ENCODE results near the gene CALN1.

Gene CALN1

GRCh38 chr7:72411419-72411818 is 719 bp downstream of the CALN1 start:
- no peak overlapping the region for H3K27ac ChIP-seq (ENCODE audit: low read length, poor library complexity, severe bottlenecking)

GRCh38 chr7:72409638-72410015 is 2.5 kb downstream of the CALN1 start:
- no peak overlapping the region for H3K18ac ChIP-seq (ENCODE audit: low read depth in 1 of 2, low read length in 2 of 2)
- no peaks in the 10 kb centered on the region for H3K4me1 ChIP-seq (ENCODE audit: control insufficient read depth, insufficient read depth, low read depth, low read length)
- H3K14ac ChIP-seq (ENCODE audit: low read length in 2 of 2) = no peak overlapping the region
- no peak overlapping the region for H3K4ac ChIP-seq (ENCODE audit: low read depth in 1 of 2, low read length in 2 of 2)
- no peak for DNase-seq
- H3K9me3 ChIP-seq (ENCODE audit: control insufficient read depth, low read length) = peaks cover 6% of the 10 kb centered on the region
- H4K8ac ChIP-seq (ENCODE audit: low read length) = no peak overlapping the region
- WGBS = 28% methylated on average over 3 of the region's 3 CpGs
- H2AK5ac ChIP-seq (ENCODE audit: low read length, severe bottlenecking) = no peak overlapping the region
- no peak overlapping the region for H2BK120ac ChIP-seq (ENCODE audit: low read depth, low read length)
- no peaks in the 10 kb centered on the region for H3K79me1 ChIP-seq (replicated peaks; ENCODE audit: low read length, poor library complexity, severe bottlenecking)
- H3K27ac ChIP-seq (ENCODE audit: low read length, poor library complexity, severe bottlenecking) = no peak overlapping the region
- no peaks in the 10 kb centered on the region for H3K27me3 ChIP-seq (ENCODE audit: control insufficient read depth in 1 of 2, insufficient read depth in 1 of 2, low read length in 2 of 2)
- no peak overlapping the region for H2BK5ac ChIP-seq (ENCODE audit: low read depth, low read length, poor library complexity, severe bottlenecking)
- H3K23ac ChIP-seq (ENCODE audit: low read length in 2 of 2) = no peak overlapping the region
- H2BK15ac ChIP-seq (ENCODE audit: low read depth, poor library complexity, severe bottlenecking) = no peak overlapping the region
- H2AFZ ChIP-seq (ENCODE audit: low read depth, low read length) = no peak overlapping the region
- H3K4me2 ChIP-seq (ENCODE audit: low read length, poor library complexity, severe bottlenecking) = no peak overlapping the region
- no peak overlapping the region for H2BK12ac ChIP-seq (ENCODE audit: low read length in 2 of 2)
- no peak overlapping the region for H4K91ac ChIP-seq (ENCODE audit: low read length)
- H3K36me3 ChIP-seq (ENCODE audit: control insufficient read depth in 1 of 2, insufficient read depth in 2 of 2, low read depth in 1 of 2, low read length in 2 of 2) = no peaks in the 10 kb centered on the region
- no peak overlapping the region for H3K9ac ChIP-seq (ENCODE audit: low read length)
- no peak overlapping the region for H3K4me3 ChIP-seq (ENCODE audit: insufficient read depth in 1 of 2, low read depth in 1 of 2, low read length in 2 of 2)

More at GRCh38 chr7:72411419-72411818, 719 bp downstream of the CALN1 start:
- 94% methylated on average over 2 of the region's 4 CpGs for WGBS
- no peak overlapping the region for H3K4me2 ChIP-seq (ENCODE audit: low read length, poor library complexity, severe bottlenecking)
- H2BK5ac ChIP-seq (ENCODE audit: low read depth, low read length, poor library complexity, severe bottlenecking) = no peak overlapping the region
- no peak overlapping the region for H2AFZ ChIP-seq (ENCODE audit: low read depth, low read length)
- H3K9me3 ChIP-seq (ENCODE audit: control insufficient read depth, low read length) = peaks cover 4% of the 10 kb centered on the region
- no peak overlapping the region for H2BK12ac ChIP-seq (ENCODE audit: low read length in 2 of 2)
- no peaks in the 10 kb centered on the region for H3K4me1 ChIP-seq (ENCODE audit: control insufficient read depth, insufficient read depth, low read depth, low read length)
- no peak overlapping the region for H3K23ac ChIP-seq (ENCODE audit: low read length in 2 of 2)
- H3K18ac ChIP-seq (ENCODE audit: low read depth in 1 of 2, low read length in 2 of 2) = no peak overlapping the region
- H4K91ac ChIP-seq (ENCODE audit: low read length) = no peak overlapping the region
- no peak overlapping the region for H2BK120ac ChIP-seq (ENCODE audit: low read depth, low read length)
- H3K27me3 ChIP-seq (ENCODE audit: control insufficient read depth in 1 of 2, insufficient read depth in 1 of 2, low read length in 2 of 2) = no peaks in the 10 kb centered on the region
- H3K36me3 ChIP-seq (ENCODE audit: control insufficient read depth in 1 of 2, insufficient read depth in 2 of 2, low read depth in 1 of 2, low read length in 2 of 2) = no peaks in the 10 kb centered on the region
- no peak overlapping the region for H3K14ac ChIP-seq (ENCODE audit: low read length in 2 of 2)
- no peak overlapping the region for H3K4ac ChIP-seq (ENCODE audit: low read depth in 1 of 2, low read length in 2 of 2)
- no peak for DNase-seq
- H2AK5ac ChIP-seq (ENCODE audit: low read length, severe bottlenecking) = no peak overlapping the region
- no peak overlapping the region for H4K8ac ChIP-seq (ENCODE audit: low read length)
- no peaks in the 10 kb centered on the region for H3K79me1 ChIP-seq (replicated peaks; ENCODE audit: low read length, poor library complexity, severe bottlenecking)
- H2BK15ac ChIP-seq (ENCODE audit: low read depth, poor library complexity, severe bottlenecking) = no peak overlapping the region
- no peak overlapping the region for H3K4me3 ChIP-seq (ENCODE audit: insufficient read depth in 1 of 2, low read depth in 1 of 2, low read length in 2 of 2)
- no peak overlapping the region for H3K9ac ChIP-seq (ENCODE audit: low read length)

DNA sequence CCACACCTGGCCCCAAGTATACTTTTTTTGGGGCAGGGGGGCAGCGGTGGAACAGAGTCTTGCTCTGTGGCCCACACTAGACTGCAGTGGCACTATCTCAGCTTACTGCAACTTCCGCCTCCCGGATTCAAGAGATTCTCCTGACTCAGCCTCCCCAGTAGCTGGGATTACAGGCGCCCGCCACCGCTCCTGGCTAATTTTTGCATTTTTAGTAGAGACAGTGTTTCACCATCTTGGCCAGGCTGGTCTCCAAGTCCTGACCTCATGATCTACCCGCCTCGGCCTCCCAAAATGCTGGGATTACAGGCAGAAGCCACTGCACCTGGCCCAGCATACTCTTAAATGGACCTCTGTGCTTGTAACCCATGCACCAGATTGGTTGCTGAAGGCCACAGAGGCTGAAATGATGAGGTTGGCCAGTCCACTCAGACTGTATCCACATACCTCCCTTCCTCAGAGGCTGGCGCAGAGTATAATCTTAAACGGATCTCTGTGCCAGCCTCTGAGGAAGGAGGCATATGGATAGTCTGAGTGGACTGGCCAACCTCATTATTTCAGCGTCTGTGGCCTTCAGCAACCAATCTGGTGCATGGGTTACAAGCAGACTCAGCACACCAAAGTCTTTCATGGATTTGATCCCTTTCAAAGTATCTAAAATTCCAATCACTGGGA is 3.0 kb downstream of the CALN1 start:
- Histone ChIP-seq H3K9me3 (ENCODE audit: control insufficient read depth, low read length) (peaks cover 11% of the 10 kb centered on the region), H3K4me2 (ENCODE audit: low read length, poor library complexity, severe bottlenecking) (no peak overlapping the region), H2BK15ac (ENCODE audit: low read depth, poor library complexity, severe bottlenecking) (no peak overlapping the region), H3K4me3 (ENCODE audit: insufficient read depth in 1 of 2, low read depth in 1 of 2, low read length in 2 of 2) (no peak overlapping the region), H2BK120ac (ENCODE audit: low read depth, low read length) (no peak overlapping the region), H3K4me1 (ENCODE audit: control insufficient read depth, insufficient read depth, low read depth, low read length) (no peaks in the 10 kb centered on the region), H4K91ac (ENCODE audit: low read length) (no peak overlapping the region), H2BK12ac (ENCODE audit: low read length in 2 of 2) (no peak overlapping the region), H3K23ac (ENCODE audit: low read length in 2 of 2) (no peak overlapping the region), H3K9ac (ENCODE audit: low read length) (no peak overlapping the region), H3K79me1 (replicated peaks; ENCODE audit: low read length, poor library complexity, severe bottlenecking) (no peaks in the 10 kb centered on the region), H3K18ac (ENCODE audit: low read depth in 1 of 2, low read length in 2 of 2) (no peak overlapping the region), H4K8ac (ENCODE audit: low read length) (no peak overlapping the region), H2BK5ac (ENCODE audit: low read depth, low read length, poor library complexity, severe bottlenecking) (no peak overlapping the region), H3K27ac (ENCODE audit: low read length, poor library complexity, severe bottlenecking) (no peak overlapping the region), H3K4ac (ENCODE audit: low read depth in 1 of 2, low read length in 2 of 2) (no peak overlapping the region), H2AK5ac (ENCODE audit: low read length, severe bottlenecking) (no peak overlapping the region), H2AFZ (ENCODE audit: low read depth, low read length) (no peak overlapping the region), H3K27me3 (ENCODE audit: control insufficient read depth in 1 of 2, insufficient read depth in 1 of 2, low read length in 2 of 2) (no peaks in the 10 kb centered on the region), H3K14ac (ENCODE audit: low read length in 2 of 2) (no peak overlapping the region), H3K36me3 (ENCODE audit: control insufficient read depth in 1 of 2, insufficient read depth in 2 of 2, low read depth in 1 of 2, low read length in 2 of 2) (no peaks in the 10 kb centered on the region)
- DNase-seq = no peak
- 90% methylated on average over 10 of the region's 11 CpGs for WGBS

DNA sequence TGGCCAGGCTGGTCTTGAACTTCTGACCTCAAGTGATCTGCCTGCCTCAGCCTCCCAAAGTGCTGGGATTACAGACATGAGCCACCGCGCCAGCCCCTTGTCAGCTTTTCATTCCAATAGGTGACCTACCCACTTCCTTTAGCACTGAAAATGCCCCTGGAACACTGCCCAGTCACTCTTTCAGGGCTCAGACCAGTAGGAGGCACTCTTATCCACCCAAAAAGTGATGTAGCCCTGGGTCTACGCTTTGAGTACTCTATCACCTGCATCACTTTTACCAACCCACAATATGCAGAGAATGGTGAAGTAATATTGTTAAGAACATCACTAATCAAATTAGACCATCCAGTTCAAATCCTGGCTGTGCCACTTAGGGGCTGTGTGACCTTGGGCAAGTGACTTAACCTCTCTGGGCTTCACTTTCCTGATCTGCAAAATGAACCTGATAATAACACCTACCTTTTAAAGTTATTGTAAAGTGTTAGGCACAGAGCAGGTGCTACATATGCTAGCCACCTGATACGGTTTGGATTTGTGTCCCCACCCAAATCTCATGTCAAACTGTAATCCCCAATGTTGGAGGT is 5.2 kb downstream of the CALN1 start:
- H3K27ac ChIP-seq (ENCODE audit: low read length, poor library complexity, severe bottlenecking) = no peak overlapping the region
- H2BK15ac ChIP-seq (ENCODE audit: low read depth, poor library complexity, severe bottlenecking) = no peak overlapping the region
- no peaks in the 10 kb centered on the region for H3K4me1 ChIP-seq (ENCODE audit: control insufficient read depth, insufficient read depth, low read depth, low read length)
- no peak overlapping the region for H3K23ac ChIP-seq (ENCODE audit: low read length in 2 of 2)
- no peak overlapping the region for H2BK12ac ChIP-seq (ENCODE audit: low read length in 2 of 2)
- no peaks in the 10 kb centered on the region for H3K36me3 ChIP-seq (ENCODE audit: control insufficient read depth in 1 of 2, insufficient read depth in 2 of 2, low read depth in 1 of 2, low read length in 2 of 2)
- no peak overlapping the region for H3K4me3 ChIP-seq (ENCODE audit: insufficient read depth in 1 of 2, low read depth in 1 of 2, low read length in 2 of 2)
- H2BK120ac ChIP-seq (ENCODE audit: low read depth, low read length) = no peak overlapping the region
- WGBS = 87% methylated on average over 3 of the region's 4 CpGs
- no peaks in the 10 kb centered on the region for H3K79me1 ChIP-seq (replicated peaks; ENCODE audit: low read length, poor library complexity, severe bottlenecking)
- H3K9me3 ChIP-seq (ENCODE audit: control insufficient read depth, low read length) = peaks cover 7% of the 10 kb centered on the region
- H3K14ac ChIP-seq (ENCODE audit: low read length in 2 of 2) = no peak overlapping the region
- H2AFZ ChIP-seq (ENCODE audit: low read depth, low read length) = no peak overlapping the region
- no peak for DNase-seq
- no peak overlapping the region for H3K9ac ChIP-seq (ENCODE audit: low read length)
- H3K18ac ChIP-seq (ENCODE audit: low read depth in 1 of 2, low read length in 2 of 2) = no peak overlapping the region
- no peak overlapping the region for H3K4ac ChIP-seq (ENCODE audit: low read depth in 1 of 2, low read length in 2 of 2)
- no peak overlapping the region for H2AK5ac ChIP-seq (ENCODE audit: low read length, severe bottlenecking)
- no peak overlapping the region for H4K8ac ChIP-seq (ENCODE audit: low read length)
- no peak overlapping the region for H3K4me2 ChIP-seq (ENCODE audit: low read length, poor library complexity, severe bottlenecking)
- no peaks in the 10 kb centered on the region for H3K27me3 ChIP-seq (ENCODE audit: control insufficient read depth in 1 of 2, insufficient read depth in 1 of 2, low read length in 2 of 2)
- no peak overlapping the region for H4K91ac ChIP-seq (ENCODE audit: low read length)
- H2BK5ac ChIP-seq (ENCODE audit: low read depth, low read length, poor library complexity, severe bottlenecking) = no peak overlapping the region
